IMR-90 (cell line): ENCODE results near the gene QPRT. TPM values are rescaled to one million over a fixed set of nuclear protein-coding genes. Genes with fewer than 3 reads are reported as not detected.

ENCODE experiments used
- polyA plus RNA-seq, 3 experiments: library from polyadenylated mRNA; depleted of rRNA; stranded (reverse); fragments of >200 nt; gene quantifications; 2 replicates each; pipeline ENCODE4 v1.2.3, GENCODE V29; 2012; ENCODE audit warnings: low replicate concordance in 1 of 3
- total RNA-seq: library from RNA; depleted of rRNA; stranded (reverse); fragments of >200 nt; gene quantifications from 2 replicates; pipeline ENCODE4 v1.2.3, GENCODE V29; 2012; rRNA removed

QPRT gene
- total and polyA plus RNA-seq, 2 of the 4 experiments (the other 2 are of a cell fraction), result 3.4 to 6.3 TPM

Other genes starting within 250 kb of the QPRT start
- gene BOLA2, start 224.8 kb upstream of the QPRT start, total RNA-seq, result 7.2 and 11.9 TPM in 2 replicates
- gene BOLA2, start 224.8 kb upstream of the QPRT start, polyA plus RNA-seq (2012; rRNA removed), result 32.1 and 38.0 TPM in 2 replicates
- gene SLX1B, start 224.6 kb upstream of the QPRT start, total RNA-seq, result 8.3 and 9.3 TPM in 2 replicates
- 15.8 and 19.6 TPM in 2 replicates for gene SLX1B, start 224.6 kb upstream of the QPRT start, polyA plus RNA-seq (2012; rRNA removed)
- 0.28 and 1.1 TPM in 2 replicates for gene SULT1A4, start 219.3 kb upstream of the QPRT start, total RNA-seq
- 2.4 and 2.5 TPM in 2 replicates for gene SULT1A4, start 219.3 kb upstream of the QPRT start, polyA plus RNA-seq (2012; rRNA removed)
- 3.9 and 5.6 TPM in 2 replicates for gene NPIPB12, start 172.8 kb upstream of the QPRT start, total RNA-seq
- gene NPIPB12, start 172.8 kb upstream of the QPRT start, polyA plus RNA-seq (2012; rRNA removed), result 15.0 and 18.0 TPM in 2 replicates
- gene SPN, start 15.9 kb upstream of the QPRT start, total RNA-seq, result not detected in 2 replicates
- not detected in 2 replicates for gene SPN, start 15.9 kb upstream of the QPRT start, polyA plus RNA-seq (2012; rRNA removed)
- gene C16orf54, start 66.8 kb downstream of the QPRT start, total RNA-seq, result not detected in 2 replicates
- not detected in 2 replicates for gene C16orf54, start 66.8 kb downstream of the QPRT start, polyA plus RNA-seq (2012; rRNA removed)
- not detected in 2 replicates for gene ZG16, start 99.1 kb downstream of the QPRT start, total RNA-seq
- gene ZG16, start 99.1 kb downstream of the QPRT start, polyA plus RNA-seq (2012; rRNA removed), result not detected in 2 replicates
- 40.8 and 43.0 TPM in 2 replicates for gene KIF22, start 111.6 kb downstream of the QPRT start, total RNA-seq
- 65.1 and 66.0 TPM in 2 replicates for gene KIF22, start 111.6 kb downstream of the QPRT start, polyA plus RNA-seq (2012; rRNA removed)
- gene MAZ, start 127.3 kb downstream of the QPRT start, total RNA-seq, result 113 and 127 TPM in 2 replicates
- gene MAZ, start 127.3 kb downstream of the QPRT start, polyA plus RNA-seq (2012; rRNA removed), result 124 and 138 TPM in 2 replicates
- 0.90 and 1.4 TPM in 2 replicates for gene PRRT2, start 133.0 kb downstream of the QPRT start, total RNA-seq
- 10.5 and 10.7 TPM in 2 replicates for gene PRRT2, start 133.0 kb downstream of the QPRT start, polyA plus RNA-seq (2012; rRNA removed)
- 10.6 and 15.3 TPM in 2 replicates for gene PAGR1, start 137.0 kb downstream of the QPRT start, total RNA-seq
- 22.1 and 26.4 TPM in 2 replicates for gene PAGR1, start 137.0 kb downstream of the QPRT start, polyA plus RNA-seq (2012; rRNA removed)
- gene MVP, start 141.3 kb downstream of the QPRT start, total RNA-seq, result 221 and 319 TPM in 2 replicates
- 204 and 231 TPM in 2 replicates for gene MVP, start 141.3 kb downstream of the QPRT start, polyA plus RNA-seq (2012; rRNA removed)
- 47.1 and 48.3 TPM in 2 replicates for gene CDIPT, start 184.0 kb downstream of the QPRT start, total RNA-seq
- gene CDIPT, start 184.0 kb downstream of the QPRT start, polyA plus RNA-seq (2012; rRNA removed), result 100 and 111 TPM in 2 replicates
- 0.72 and 0.83 TPM in 2 replicates for gene SEZ6L2, start 220.4 kb downstream of the QPRT start, total RNA-seq
- gene SEZ6L2, start 220.4 kb downstream of the QPRT start, polyA plus RNA-seq (2012; rRNA removed), result 10.0 and 10.5 TPM in 2 replicates
- gene ASPHD1, start 221.3 kb downstream of the QPRT start, total RNA-seq, result 4.1 and 4.2 TPM in 2 replicates
- gene ASPHD1, start 221.3 kb downstream of the QPRT start, polyA plus RNA-seq (2012; rRNA removed), result 14.5 and 15.7 TPM in 2 replicates
- gene KCTD13, start 247.0 kb downstream of the QPRT start, total RNA-seq, result 3.1 and 4.1 TPM in 2 replicates
- gene KCTD13, start 247.0 kb downstream of the QPRT start, polyA plus RNA-seq (2012; rRNA removed), result 20.7 and 22.2 TPM in 2 replicates